NCI-H526 treated with DMSO at 0.1 percent for 48 hours (cell line): Measurements from ENCODE around the gene CD300C.
"Not testable (repeated sequence)": the region's sequence is repeated elsewhere in the genome, so short reads cannot be mapped to it uniquely, and the experiment has no call there.

Experiments used
- DNase-seq: peaks from one replicate; lab custom pipeline; 2025; lab: John Stamatoyannopoulos, UW

Gene CD300C

GRCh38 chr17:74531231-74531761 is 14.6 kb downstream of the CD300C start, which contains the start of gene CD300LB:
Gene CD300LB, minus strand, starts transcription at chr17:74531475. Its CDS starts 125 bp downstream, at chr17:74531350.
- no peak for DNase-seq

GRCh38 chr17:74530831-74531150 is 15.1 kb downstream of the CD300C start:
- DNase-seq = no peak

- no peak for DNase-seq
These were observed 16.7 kb downstream of the CD300C start for GRCh38 chr17:74529243-74529642.

GRCh38 chr17:74528491-74529199 is 17.3 kb downstream of the CD300C start:
- no peak for DNase-seq

- DNase-seq = no peak
These were observed 18.2 kb downstream of the CD300C start for GRCh38 chr17:74527756-74528155.

GRCh38 chr17:74527081-74527480 is 18.8 kb downstream of the CD300C start:
- DNase-seq = no peak

GRCh38 chr17:74526681-74527080 is 19.2 kb downstream of the CD300C start:
- no peak for DNase-seq

GRCh38 chr17:74525781-74526288 is 20.1 kb downstream of the CD300C start:
- no peak for DNase-seq

- DNase-seq = no peak
These were observed 20.5 kb downstream of the CD300C start for GRCh38 chr17:74525465-74525725.

- DNase-seq = no peak
These were observed 21.1 kb downstream of the CD300C start for GRCh38 chr17:74524653-74525464.

GRCh38 chr17:74523308-74523707 is 22.6 kb downstream of the CD300C start:
- no peak for DNase-seq

GRCh38 chr17:74522381-74523105 is 23.4 kb downstream of the CD300C start:
- no peak for DNase-seq

- no peak for DNase-seq
These were observed 24.2 kb downstream of the CD300C start for GRCh38 chr17:74521701-74522201.

GRCh38 chr17:74520790-74521480 is 25.0 kb downstream of the CD300C start:
- no peak for DNase-seq

- no peak for DNase-seq
These were observed 25.9 kb downstream of the CD300C start for GRCh38 chr17:74520016-74520434.

- DNase-seq = not testable (repeated sequence)
These were observed 27.4 kb downstream of the CD300C start for GRCh38 chr17:74518413-74518981.

- no peak for DNase-seq
These were observed 29.2 kb downstream of the CD300C start for GRCh38 chr17:74516561-74517328.

GRCh38 chr17:74515941-74516340 is 30.0 kb downstream of the CD300C start:
- no peak for DNase-seq

- no peak for DNase-seq
These were observed 31.1 kb downstream of the CD300C start for GRCh38 chr17:74514632-74515334.
